Embryonic facial prominence (tissue), 1 donor: Measurements from ENCODE around the gene WDFY4.

Experiments
- DNase-seq: peaks from one replicate; pipeline ENCODE4 v3.0.0-alpha.2; 2016; ENCODE audit errors: extremely low spot score

Gene WDFY4

GRCh38 chr10:49015700-49016099, 331.0 kb downstream of the WDFY4 start:
- no peak for DNase-seq

DNA sequence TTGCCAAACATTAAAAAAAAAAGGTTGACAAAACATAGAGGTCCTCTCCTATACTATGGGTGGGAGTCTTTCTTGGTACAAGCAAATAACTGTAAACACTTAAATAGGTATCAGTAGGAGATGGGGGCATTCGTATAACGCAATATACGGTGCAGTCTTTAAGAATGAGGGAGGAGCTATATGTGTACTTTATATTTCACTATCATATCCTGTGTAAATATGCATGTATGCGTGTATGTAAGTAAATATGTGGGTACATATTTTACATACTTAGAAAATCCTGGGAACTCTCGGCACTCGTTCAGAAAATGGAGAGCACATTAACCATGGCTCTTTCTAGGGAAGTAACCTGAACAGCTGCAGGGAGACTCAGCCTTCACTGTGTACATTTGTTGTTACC, 337.0 kb downstream of the WDFY4 start:
- DNase-seq, result no peak

GRCh38 chr10:49023071-49023470, 338.4 kb downstream of the WDFY4 start:
- no peak for DNase-seq

DNA sequence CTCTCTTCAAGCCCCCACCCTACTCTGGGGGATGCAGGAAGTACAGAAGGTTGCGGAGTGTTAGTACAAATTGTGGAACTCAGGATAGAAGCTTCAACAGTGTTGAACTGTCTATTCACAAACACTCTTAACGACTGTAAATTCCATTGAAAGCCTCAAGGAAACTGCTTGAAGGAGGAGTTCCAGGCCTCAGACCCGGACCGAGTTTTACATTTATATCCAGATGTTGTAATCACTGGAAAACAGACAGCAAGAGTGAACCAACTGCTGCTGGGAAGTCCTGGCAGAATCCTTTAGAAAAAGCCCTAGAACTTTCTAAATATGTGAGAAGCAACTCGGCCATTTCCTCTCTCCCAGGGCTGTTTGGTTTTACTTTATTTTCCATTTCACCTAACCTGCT, 339.1 kb downstream of the WDFY4 start:
- DNase-seq, result no peak

GRCh38 chr10:49024484-49024883, 339.8 kb downstream of the WDFY4 start:
- DNase-seq, result no peak

DNA sequence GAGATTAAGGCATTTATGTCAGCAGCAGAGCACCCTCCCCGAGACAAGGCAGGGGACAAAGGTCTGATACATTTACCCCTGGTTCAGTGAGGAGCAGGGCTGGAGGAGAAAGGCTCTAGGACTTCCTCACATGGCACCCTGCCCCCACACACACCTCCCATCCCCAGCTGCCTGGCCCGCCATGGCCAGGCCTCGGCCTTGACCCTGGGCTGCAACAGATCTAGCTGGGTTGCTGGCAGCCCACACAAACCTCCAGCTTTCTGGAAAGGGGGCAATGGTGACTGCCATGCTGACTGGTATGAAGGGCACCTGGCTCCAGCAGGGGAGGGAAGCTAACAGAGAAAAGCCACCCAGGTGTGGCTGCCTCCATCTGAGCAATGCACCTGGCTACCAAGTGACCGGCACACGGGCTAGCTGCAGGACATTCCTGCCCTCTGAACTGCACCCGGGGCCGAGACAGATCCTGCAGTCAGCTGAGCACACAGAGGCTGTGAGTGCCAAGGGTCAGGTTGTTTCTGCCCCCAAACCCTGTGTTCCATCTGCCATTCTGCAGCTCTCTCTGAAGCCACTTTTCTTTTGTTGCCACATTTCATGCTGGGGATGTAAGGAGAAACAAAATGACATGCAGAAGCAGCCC, 340.8 kb downstream of the WDFY4 start:
- DNase-seq, result no peak

DNA sequence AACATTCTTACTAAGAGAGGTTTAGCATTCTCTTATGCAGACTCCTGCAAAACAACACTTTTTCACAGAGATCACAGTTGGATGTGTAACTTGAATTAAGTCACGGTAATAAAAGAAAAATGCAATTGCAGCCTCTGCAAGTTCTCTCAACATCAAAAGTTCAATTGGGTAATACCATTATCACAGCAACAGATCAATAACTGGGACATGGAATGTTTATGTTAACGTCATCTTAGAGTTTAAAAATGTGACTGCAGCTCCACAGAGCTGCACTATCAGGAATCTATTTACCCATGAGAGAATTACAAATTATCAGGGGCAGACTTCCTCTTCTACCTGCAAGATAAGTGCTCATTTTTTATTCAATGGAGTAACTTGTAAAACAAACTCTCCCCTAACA, 344.0 kb downstream of the WDFY4 start:
- no peak for DNase-seq

DNA sequence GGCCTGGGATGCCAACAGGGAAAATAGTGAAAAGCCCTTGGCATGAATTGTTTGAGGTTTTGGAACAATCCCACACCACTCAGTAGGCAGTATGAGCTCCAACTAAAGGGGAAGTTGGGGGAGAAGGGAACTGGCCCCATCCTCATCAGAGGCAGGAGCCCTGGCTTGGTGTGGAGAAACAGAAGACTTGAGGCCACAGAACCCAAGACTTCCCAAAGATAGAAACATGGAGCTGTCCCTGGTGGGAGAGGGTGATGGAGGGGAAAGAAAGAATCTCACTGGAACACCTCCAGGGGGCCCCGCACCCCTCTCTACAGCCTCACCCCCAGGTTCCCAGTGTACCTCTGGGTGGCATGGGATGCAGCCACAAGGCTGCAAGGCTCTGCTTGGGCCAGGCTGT, 345.0 kb downstream of the WDFY4 start:
- no peak for DNase-seq
